Suprapubic skin (tissue), 3 donors: Measurements from ENCODE around the gene DCAF10.

Source experiments
- CTCF ChIP-seq, 2 donors: fragments of 200-600 bp in 1 of 2; fragments of 450-650 bp in 1 of 2; sonication (generic) in 1 of 2; IDR thresholded peaks; one replicate each; pipeline ENCODE4 v1.5.1; 2016 to 2019; ENCODE audit warnings: antibody characterized with exemption in 2 of 2, mild to moderate bottlenecking in 1 of 2, moderate library complexity in 1 of 2
- POLR2A ChIP-seq, 2 donors: fragments of 450-650 bp; IDR thresholded peaks; one replicate each; pipeline ENCODE4 v1.6.1; 2017; ENCODE audit warnings: antibody characterized with exemption in 2 of 2, mild to moderate bottlenecking in 2 of 2, moderate library complexity in 2 of 2

GRCh38 chr9:37840560-37841194, 40.1 kb downstream of the DCAF10 start:
- TF ChIP-seq POLR2A (IDR thresholded peaks at IDR 0.05) (no peak), CTCF (IDR thresholded peaks at IDR 0.05) (no peak)
